Forelimb muscle (tissue), 1 donor: ENCODE results near the gene NCBP2. TPM values are rescaled to one million over a fixed set of nuclear protein-coding genes. Genes with fewer than 3 reads are reported as not detected.
"Not testable (repeated sequence)": the region's sequence is repeated elsewhere in the genome, so short reads cannot be mapped to it uniquely, and the experiment has no call there.

ENCODE experiments used
- DNase-seq: peaks from one replicate; pipeline ENCODE4 v3.0.0-alpha.2; 2013; ENCODE audit warnings: low read depth
- polyA plus RNA-seq: library from polyadenylated mRNA; unstranded; fragments of 120-200 nt; gene quantifications from one replicate; pipeline ENCODE4 v1.2.1, GENCODE V29; 2013; ENCODE audit not compliant: insufficient read length

The NCBP2 gene
- polyA plus RNA-seq, 1 donor = 73.0 TPM

GRCh38 chr3:196968233-196969133 is 26.2 kb upstream of the NCBP2 start, which contains the start of gene PIGZ:
TSS of gene PIGZ (minus strand) at chr3:196968833. CDS start at chr3:196952031, 16,802 bp downstream.
- no peak for DNase-seq

GRCh38 chr3:196967412-196968232 is 25.3 kb upstream of the NCBP2 start:
- no peak for DNase-seq

GRCh38 chr3:196966526-196967401 is 24.4 kb upstream of the NCBP2 start:
- no peak for DNase-seq

GRCh38 chr3:196965804-196966173 is 23.5 kb upstream of the NCBP2 start:
- no peak for DNase-seq

GRCh38 chr3:196965112-196965803 is 22.9 kb upstream of the NCBP2 start:
- DNase-seq = no peak

- no peak for DNase-seq
These were observed 21.3 kb upstream of the NCBP2 start for GRCh38 chr3:196963631-196963953.

GRCh38 chr3:196962930-196963630 is 20.8 kb upstream of the NCBP2 start:
- no peak for DNase-seq

GRCh38 chr3:196962108-196962929 is 20.0 kb upstream of the NCBP2 start:
- DNase-seq = no peak

GRCh38 chr3:196954832-196955231 is 12.5 kb upstream of the NCBP2 start:
- DNase-seq = no peak

GRCh38 chr3:196951371-196951770 is 9.0 kb upstream of the NCBP2 start:
- no peak for DNase-seq

GRCh38 chr3:196949750-196950149 is 7.4 kb upstream of the NCBP2 start:
- DNase-seq = no peak

- no peak for DNase-seq
These were observed 6.9 kb upstream of the NCBP2 start for GRCh38 chr3:196949285-196949619.

- DNase-seq = no peak
These were observed 6.3 kb upstream of the NCBP2 start for GRCh38 chr3:196948442-196949284.

GRCh38 chr3:196947860-196948441 is 5.6 kb upstream of the NCBP2 start:
- no peak for DNase-seq

GRCh38 chr3:196947136-196947859 is 5.0 kb upstream of the NCBP2 start:
- DNase-seq = no peak

GRCh38 chr3:196944037-196944790 is 1.9 kb upstream of the NCBP2 start:
- DNase-seq = not testable (repeated sequence)

- DNase-seq = no peak
These were observed 568 bp upstream of the NCBP2 start for GRCh38 chr3:196942915-196943277.
